ENCODE data around the gene FASN. TPM values are rescaled to one million over a fixed set of nuclear protein-coding genes. Genes with fewer than 3 reads are reported as not detected.
"Not testable (repeated sequence)": the region's sequence is repeated elsewhere in the genome, so short reads cannot be mapped to it uniquely, and the experiment has no call there.

FASN gene
- total RNA-seq, 1 experiment from 2014 or later, result 372 TPM

- H3K9me3 Mint-ChIP-seq (ENCODE audit: low read depth, unreplicated experiment), result no peaks in the 10 kb centered on the region
- peaks cover 12% of the 10 kb centered on the region for H3K36me3 Mint-ChIP-seq (ENCODE audit: insufficient read depth, unreplicated experiment)
- BruUV-seq (replicated peaks), result no TSS peak
- DNase-seq, result no peak
- H3K27me3 Mint-ChIP-seq (ENCODE audit: unreplicated experiment), result no peaks in the 10 kb centered on the region
- H3K4me3 Mint-ChIP-seq (ENCODE audit: low read depth, unreplicated experiment), result no peak overlapping the region
- no peak overlapping the region for H3K27ac Mint-ChIP-seq (ENCODE audit: unreplicated experiment)
- intact Hi-C loops (cut with micrococcal nuclease; ENCODE audit: unreplicated experiment), result no loop called here
- no peaks in the 10 kb centered on the region for H3K4me1 Mint-ChIP-seq (ENCODE audit: low read depth, unreplicated experiment)
- TF ChIP-seq, protein P1, sequence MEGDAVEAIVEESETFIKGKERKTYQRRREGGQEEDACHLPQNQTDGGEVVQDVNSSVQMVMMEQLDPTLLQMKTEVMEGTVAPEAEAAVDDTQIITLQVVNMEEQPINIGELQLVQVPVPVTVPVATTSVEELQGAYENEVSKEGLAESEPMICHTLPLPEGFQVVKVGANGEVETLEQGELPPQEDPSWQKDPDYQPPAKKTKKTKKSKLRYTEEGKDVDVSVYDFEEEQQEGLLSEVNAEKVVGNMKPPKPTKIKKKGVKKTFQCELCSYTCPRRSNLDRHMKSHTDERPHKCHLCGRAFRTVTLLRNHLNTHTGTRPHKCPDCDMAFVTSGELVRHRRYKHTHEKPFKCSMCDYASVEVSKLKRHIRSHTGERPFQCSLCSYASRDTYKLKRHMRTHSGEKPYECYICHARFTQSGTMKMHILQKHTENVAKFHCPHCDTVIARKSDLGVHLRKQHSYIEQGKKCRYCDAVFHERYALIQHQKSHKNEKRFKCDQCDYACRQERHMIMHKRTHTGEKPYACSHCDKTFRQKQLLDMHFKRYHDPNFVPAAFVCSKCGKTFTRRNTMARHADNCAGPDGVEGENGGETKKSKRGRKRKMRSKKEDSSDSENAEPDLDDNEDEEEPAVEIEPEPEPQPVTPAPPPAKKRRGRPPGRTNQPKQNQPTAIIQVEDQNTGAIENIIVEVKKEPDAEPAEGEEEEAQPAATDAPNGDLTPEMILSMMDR (IDR thresholded peaks at IDR 0.05; ENCODE audit: unreplicated experiment), result no peak
- CTCF ChIA-PET, result no interaction called here
These were observed 54.5 kb downstream of the FASN start for GRCh38 chr17:82043507-82043906.

DNA sequence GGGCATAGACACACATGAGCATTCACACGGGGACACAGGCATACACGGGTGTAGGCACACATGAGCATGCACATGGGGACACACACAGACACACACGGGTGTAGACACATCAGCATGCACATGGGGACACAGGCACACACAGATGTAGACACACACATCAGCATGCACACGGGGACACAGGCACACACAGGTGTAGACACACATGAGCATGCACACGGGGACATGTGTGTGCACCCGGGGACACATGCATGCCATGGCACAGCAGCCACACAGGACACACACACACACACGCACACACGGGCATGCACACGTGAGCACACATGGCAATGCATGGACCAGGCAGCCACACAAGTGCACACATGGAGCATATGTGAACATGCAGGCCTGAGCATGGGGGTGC lies 55.4 kb downstream of the FASN start:
- no peak overlapping the region for H3K4me3 Mint-ChIP-seq (ENCODE audit: low read depth, unreplicated experiment)
- H3K4me1 Mint-ChIP-seq (ENCODE audit: low read depth, unreplicated experiment), result peaks cover 5% of the 10 kb centered on the region
- H3K9me3 Mint-ChIP-seq (ENCODE audit: low read depth, unreplicated experiment), result no peaks in the 10 kb centered on the region
- no peaks in the 10 kb centered on the region for H3K27me3 Mint-ChIP-seq (ENCODE audit: unreplicated experiment)
- TF ChIP-seq, protein P1 (IDR thresholded peaks at IDR 0.05; ENCODE audit: unreplicated experiment), result no peak
- H3K36me3 Mint-ChIP-seq (ENCODE audit: insufficient read depth, unreplicated experiment), result peaks cover 14% of the 10 kb centered on the region
- BruUV-seq (replicated peaks), result no TSS peak
- no peak for DNase-seq
- H3K27ac Mint-ChIP-seq (ENCODE audit: unreplicated experiment), result no peak overlapping the region
- CTCF ChIA-PET, result no interaction called here
- intact Hi-C loops (cut with micrococcal nuclease; ENCODE audit: unreplicated experiment), result no loop called here

- no peaks in the 10 kb centered on the region for H3K27me3 Mint-ChIP-seq (ENCODE audit: unreplicated experiment)
- CTCF ChIA-PET, result interaction anchor here (1.0 kb wide), 1 partner anchor 18 kb away, joined by 5 read pairs; the partner anchor contains the start of genes CENPX and LRRC45
- no TSS peak for BruUV-seq (replicated peaks)
- TF ChIP-seq, protein P1 (IDR thresholded peaks at IDR 0.05; ENCODE audit: unreplicated experiment), result no peak
- no peak overlapping the region for H3K4me3 Mint-ChIP-seq (ENCODE audit: low read depth, unreplicated experiment)
- intact Hi-C loops (cut with micrococcal nuclease; ENCODE audit: unreplicated experiment), result no loop called here
- peaks cover 17% of the 10 kb centered on the region for H3K36me3 Mint-ChIP-seq (ENCODE audit: insufficient read depth, unreplicated experiment)
- H3K27ac Mint-ChIP-seq (ENCODE audit: unreplicated experiment), result no peak overlapping the region
- H3K9me3 Mint-ChIP-seq (ENCODE audit: low read depth, unreplicated experiment), result no peaks in the 10 kb centered on the region
- H3K4me1 Mint-ChIP-seq (ENCODE audit: low read depth, unreplicated experiment), result peaks cover 7% of the 10 kb centered on the region
- no peak for DNase-seq
These were observed 56.8 kb downstream of the FASN start for GRCh38 chr17:82041144-82041814.

DNA sequence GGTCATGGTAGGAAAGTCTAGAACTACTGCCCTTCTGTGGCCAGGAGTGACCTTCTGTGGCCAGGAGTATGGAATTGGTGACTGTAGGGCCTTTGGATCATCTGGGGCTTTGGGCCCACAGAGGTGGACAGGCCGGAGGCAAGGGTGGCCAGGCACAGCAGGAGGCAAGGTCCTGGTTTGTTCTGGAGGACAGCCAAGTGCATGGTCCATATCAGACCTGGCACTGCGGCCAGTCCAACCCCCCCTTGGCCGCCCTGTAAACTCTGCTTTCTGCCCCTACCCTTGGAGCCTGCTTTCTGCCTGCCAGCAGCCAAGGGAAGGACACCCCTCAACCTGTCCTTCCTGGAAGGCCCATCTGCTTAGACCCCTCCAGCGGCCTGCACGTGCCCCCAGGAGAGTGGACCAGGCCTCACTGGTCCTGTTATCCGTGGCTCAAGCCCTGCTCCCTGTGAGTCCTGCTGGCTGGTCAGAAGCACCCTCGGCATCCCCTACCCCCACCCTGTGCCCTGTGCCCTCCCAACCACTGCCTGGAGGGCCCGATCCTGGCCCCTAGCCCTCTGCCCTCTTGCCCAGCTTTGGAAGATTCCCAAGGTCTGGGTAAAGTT lies 58.2 kb downstream of the FASN start:
- CTCF ChIA-PET, result no interaction called here
- peaks cover 23% of the 10 kb centered on the region for H3K36me3 Mint-ChIP-seq (ENCODE audit: insufficient read depth, unreplicated experiment)

GRCh38 chr17:82038796-82039409 lies 59.1 kb downstream of the FASN start:
- CTCF ChIA-PET; BruUV-seq (replicated peaks); H3K4me3 Mint-ChIP-seq (ENCODE audit: low read depth, unreplicated experiment); H3K4me1 Mint-ChIP-seq (ENCODE audit: low read depth, unreplicated experiment); DNase-seq; intact Hi-C loops (cut with micrococcal nuclease; ENCODE audit: unreplicated experiment); H3K9me3 Mint-ChIP-seq (ENCODE audit: low read depth, unreplicated experiment); H3K27ac Mint-ChIP-seq (ENCODE audit: unreplicated experiment); H3K27me3 Mint-ChIP-seq (ENCODE audit: unreplicated experiment): not testable (repeated sequence)
- H3K36me3 Mint-ChIP-seq (ENCODE audit: insufficient read depth, unreplicated experiment), result peaks cover 23% of the 10 kb centered on the region

More for the DNA sequence above, 58.2 kb downstream of the FASN start:
- Mint-ChIP-seq H3K4me3 (ENCODE audit: low read depth, unreplicated experiment) (no peak overlapping the region), H3K4me1 (ENCODE audit: low read depth, unreplicated experiment) (peaks cover 7% of the 10 kb centered on the region), H3K9me3 (ENCODE audit: low read depth, unreplicated experiment) (no peaks in the 10 kb centered on the region), H3K27me3 (ENCODE audit: unreplicated experiment) (no peaks in the 10 kb centered on the region), H3K27ac (ENCODE audit: unreplicated experiment) (no peak overlapping the region)
- TF ChIP-seq, protein P1 (IDR thresholded peaks at IDR 0.05; ENCODE audit: unreplicated experiment), result no peak
- DNase-seq, result no peak
- intact Hi-C loops (cut with micrococcal nuclease; ENCODE audit: unreplicated experiment), result no loop called here
- no TSS peak for BruUV-seq (replicated peaks)
